T-cell (primary cell): ENCODE data around the gene COL15A1. TPM values are rescaled to one million over a fixed set of nuclear protein-coding genes. Genes with fewer than 3 reads are reported as not detected.

Experiments
- ATAC-seq, 4 experiments: fragments of 200-7000 bp in 3 of 4; fragments of 150-1000 bp in 1 of 4; cut with Tn5 transposase; replicated peaks in 1 of 4; 1 replicate in 3 of 4; 2 replicates in 1 of 4; pipeline ENCODE4 v1.10.0; 2021; ENCODE audit warnings: moderate library complexity in 3 of 4, mild to moderate bottlenecking in 2 of 4, moderate number of reproducible peaks in 1 of 4
- CTCF ChIA-PET, 2 donors: fragments of 300-600 bp; sonication (Branson Sonifier 250); formaldehyde crosslinking; loops; one replicate each; lab custom pipeline; 2022; ENCODE audit warnings: antibody characterized with exemption in 2 of 2; lab: Charles Lee
- POLR2A ChIA-PET, 2 donors: fragments of 300-600 bp; sonication (Branson Sonifier 250); formaldehyde crosslinking; loops; one replicate each; lab custom pipeline; 2022; ENCODE audit warnings: antibody characterized with exemption in 2 of 2; lab: Charles Lee
- DNase-seq, 35 experiments: peaks; one replicate each; pipeline versions ENCODE4 v3.0.0 to v3.0.0-alpha.2; 2013 to 2023
- H3K27ac ChIP-seq: one replicate; pipeline ENCODE4 v1.5.1; 2013; ENCODE audit warnings: low read length
- H3K27me3 ChIP-seq, 2 experiments: replicated peaks in 1 of 2; 1 replicate in 1 of 2; 2 replicates in 1 of 2; pipeline versions ENCODE4 v1.6.1 to v1.7.0; 2013; ENCODE audit warnings: low read length in 1 of 2, mixed read lengths in 1 of 2; ENCODE audit not compliant: control insufficient read depth in 2 of 2, insufficient read depth in 2 of 2; ENCODE audit errors: extremely low read depth in 1 of 2
- H3K36me3 ChIP-seq, 2 donors: 1 replicate in 1 of 2; 2 replicates in 1 of 2; pipeline versions ENCODE4 v1.6.1 to v1.7.0; 2013; ENCODE audit warnings: low read length in 1 of 2; ENCODE audit not compliant: control insufficient read depth in 2 of 2, insufficient read depth in 1 of 2; ENCODE audit errors: extremely low read depth in 1 of 2
- H3K4me1 ChIP-seq, 2 experiments: 1 replicate in 1 of 2; 2 replicates in 1 of 2; pipeline versions ENCODE4 v1.6.1 to v1.7.0; 2013; ENCODE audit warnings: low read length in 2 of 2, mixed read lengths in 1 of 2; ENCODE audit not compliant: insufficient read depth in 2 of 2, control insufficient read depth in 1 of 2; ENCODE audit errors: extremely low read depth in 1 of 2
- H3K4me3 ChIP-seq, 2 donors: 1 replicate in 1 of 2; 2 replicates in 1 of 2; pipeline versions ENCODE4 v1.5.1 to v1.7.0; 2013; ENCODE audit warnings: mild to moderate bottlenecking in 2 of 2, low read length in 1 of 2, moderate library complexity in 1 of 2; ENCODE audit not compliant: control insufficient read depth in 1 of 2; ENCODE audit errors: extremely low read depth in 1 of 2
- H3K9me3 ChIP-seq: 2 replicates; pipeline ENCODE4 v1.7.0; 2013
- H3K27ac Mint-ChIP-seq, 2 donors: one replicate each; pipeline ENCODE4 v1.8.0; 2020 to 2021; ENCODE audit warnings: mild to moderate bottlenecking in 2 of 2, mixed read lengths in 2 of 2
- H3K27me3 Mint-ChIP-seq, 2 donors: one replicate each; pipeline ENCODE4 v1.8.0; 2021 to 2022; ENCODE audit warnings: mixed read lengths in 2 of 2
- H3K36me3 Mint-ChIP-seq: one replicate; pipeline ENCODE4 v1.8.0; 2021; ENCODE audit warnings: mixed read lengths
- H3K4me1 Mint-ChIP-seq, 3 donors: one replicate each; pipeline ENCODE4 v1.8.0; 2020 to 2022; ENCODE audit warnings: mixed read lengths in 3 of 3, mild to moderate bottlenecking in 1 of 3
- H3K4me3 Mint-ChIP-seq, 3 donors: one replicate each; pipeline ENCODE4 v1.8.0; 2020 to 2022; ENCODE audit warnings: mild to moderate bottlenecking in 3 of 3, mixed read lengths in 3 of 3, moderate library complexity in 3 of 3
- H3K9me3 Mint-ChIP-seq, 3 donors: one replicate each; pipeline ENCODE4 v1.8.0; 2020 to 2022; ENCODE audit warnings: mixed read lengths in 3 of 3
- WGBS: methylation state at CpG from one replicate; pipeline ENCODE4 v1.1.5; 2013; ENCODE audit warnings: missing lambda C conversion rate; ENCODE audit not compliant: insufficient coverage; 5-methylcytosine and 5-hydroxymethylcytosine counted together
- total RNA-seq, 35 experiments: library from RNA in 6 of 35; stranded (reverse) in 6 of 35; fragments of 120-200 nt in 1 of 35; gene quantifications; one replicate each; pipeline versions ENCODE4 v1.2.1 to v1.2.4 and lab custom pipeline; 2013 to 2026

The COL15A1 gene
- total RNA-seq, 5 donors from 2014 or later (not counting 1 experiment from before 2014, with no cell fraction given) = 0.15 to 0.20 (median 0.19) TPM; not detected in 2

DNA sequence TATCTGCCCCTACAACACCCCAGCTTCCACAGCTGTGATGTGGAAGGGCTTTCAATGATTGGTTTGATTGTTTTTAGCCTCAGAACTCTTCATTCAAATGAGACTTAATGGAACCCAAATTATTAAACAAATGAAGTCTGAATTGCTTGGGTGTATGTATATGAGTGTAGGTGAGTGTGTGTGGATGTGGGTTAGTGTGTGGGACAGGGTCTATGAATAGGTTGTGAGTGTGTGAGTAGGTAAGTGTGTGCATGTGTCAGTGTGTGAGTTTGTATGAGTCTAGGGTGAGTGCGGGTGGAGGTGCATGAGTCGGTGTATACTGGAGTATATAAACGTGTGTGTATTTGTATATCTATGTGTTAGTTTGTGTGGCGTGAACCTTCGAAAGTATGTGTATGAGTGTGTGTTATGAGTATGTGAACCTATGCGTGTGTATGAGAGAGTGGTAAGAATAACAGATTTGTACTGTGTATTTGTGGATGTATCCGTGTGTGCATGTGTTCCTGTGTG, 26.9 kb downstream of the COL15A1 start:
- POLR2A ChIA-PET = no interaction called here
- CTCF ChIA-PET = no interaction called here

GRCh38 chr9:98971168-98971914, 27.6 kb downstream of the COL15A1 start:
- ChIA-PET CTCF (no interaction called here), POLR2A (no interaction called here)
- Mint-ChIP-seq H3K36me3 (no peaks in the 10 kb centered on the region), H3K4me1 (peaks cover 0 to 8% (median 5%) of the 10 kb centered on the region in 3 donors), H3K27ac (no peak overlapping the region), H3K27me3 (peaks cover 11 to 13% of the 10 kb centered on the region in 2 donors), H3K9me3 (no peaks in the 10 kb centered on the region), H3K4me3 (no peak overlapping the region)
- no peaks in the 10 kb centered on the region for H3K9me3 ChIP-seq
- H3K4me3 ChIP-seq = no peak overlapping the region
- WGBS = 87% methylated on average over 16 of the region's 20 CpGs
- H3K4me1 ChIP-seq = peaks cover 0 to 9% of the 10 kb centered on the region in 2 experiments
- no peak overlapping the region for H3K27ac ChIP-seq
- peaks cover 3 to 16% of the 10 kb centered on the region in 2 experiments for H3K27me3 ChIP-seq
- no peak for DNase-seq
- no peak for ATAC-seq
- H3K36me3 ChIP-seq = no peaks in the 10 kb centered on the region

More for the DNA sequence above, 26.9 kb downstream of the COL15A1 start:
- Mint-ChIP-seq H3K4me1 (peaks cover 0 to 8% (median 5%) of the 10 kb centered on the region in 3 donors), H3K27me3 (peaks cover 8 to 9% of the 10 kb centered on the region in 2 donors), H3K9me3 (no peaks in the 10 kb centered on the region), H3K27ac (no peak overlapping the region), H3K36me3 (no peaks in the 10 kb centered on the region), H3K4me3 (no peak overlapping the region)
- 91% methylated on average over 5 of the region's 7 CpGs for WGBS
- DNase-seq (no peak), ATAC-seq (no peak)
- no peaks in the 10 kb centered on the region for H3K36me3 ChIP-seq
- H3K27ac ChIP-seq = no peak overlapping the region
- H3K4me1 ChIP-seq = peaks cover 0 to 9% of the 10 kb centered on the region in 2 experiments
- H3K4me3 ChIP-seq = no peak overlapping the region
- H3K27me3 ChIP-seq = peaks cover 2 to 13% of the 10 kb centered on the region in 2 experiments
- H3K9me3 ChIP-seq = no peaks in the 10 kb centered on the region

- Mint-ChIP-seq H3K9me3 (no peaks in the 10 kb centered on the region), H3K4me3 (no peak overlapping the region), H3K27ac (no peak overlapping the region), H3K4me1 (peaks cover 0 to 8% (median 5%) of the 10 kb centered on the region in 3 donors), H3K27me3 (peaks cover 11 to 13% of the 10 kb centered on the region in 2 donors), H3K36me3 (no peaks in the 10 kb centered on the region)
- H3K36me3 ChIP-seq = no peaks in the 10 kb centered on the region
- POLR2A ChIA-PET = no interaction called here
- ATAC-seq (no peak), DNase-seq (no peak)
- 78% methylated on average over 3 of the region's 6 CpGs for WGBS
- H3K4me3 ChIP-seq = no peak overlapping the region
- peaks cover 0 to 9% of the 10 kb centered on the region in 2 experiments for H3K4me1 ChIP-seq
- H3K9me3 ChIP-seq = no peaks in the 10 kb centered on the region
- H3K27ac ChIP-seq = no peak overlapping the region
- CTCF ChIA-PET = no interaction called here
- H3K27me3 ChIP-seq = peaks cover 3 to 20% of the 10 kb centered on the region in 2 experiments
These were observed 28.2 kb downstream of the COL15A1 start for GRCh38 chr9:98971915-98972223.

- Histone ChIP-seq H3K4me1 (peaks cover 0 to 9% of the 10 kb centered on the region in 2 experiments), H3K27me3 (peaks cover 3 to 25% of the 10 kb centered on the region in 2 experiments), H3K27ac (no peak overlapping the region), H3K4me3 (no peak overlapping the region), H3K36me3 (no peaks in the 10 kb centered on the region), H3K9me3 (no peaks in the 10 kb centered on the region)
- no peaks in the 10 kb centered on the region for H3K9me3 Mint-ChIP-seq
- peaks cover 0 to 8% (median 5%) of the 10 kb centered on the region in 3 donors for H3K4me1 Mint-ChIP-seq
- H3K27me3 Mint-ChIP-seq = peaks cover 11 to 13% of the 10 kb centered on the region in 2 donors
- no peak for ATAC-seq
- DNase-seq = no peak
- 42% methylated on average over 2 of the region's 3 CpGs for WGBS
- H3K27ac Mint-ChIP-seq = no peak overlapping the region
- H3K36me3 Mint-ChIP-seq = no peaks in the 10 kb centered on the region
- no peak overlapping the region for H3K4me3 Mint-ChIP-seq
- ChIA-PET POLR2A (no interaction called here), CTCF (interaction anchor here (0.5 to 1.6 kb wide), 4 partner anchors 161 to 171 kb away, joined by 3 to 4 read pairs (median 4); no protein-coding TSS in a partner anchor)
These were observed 29.0 kb downstream of the COL15A1 start for GRCh38 chr9:98972716-98973115.

DNA sequence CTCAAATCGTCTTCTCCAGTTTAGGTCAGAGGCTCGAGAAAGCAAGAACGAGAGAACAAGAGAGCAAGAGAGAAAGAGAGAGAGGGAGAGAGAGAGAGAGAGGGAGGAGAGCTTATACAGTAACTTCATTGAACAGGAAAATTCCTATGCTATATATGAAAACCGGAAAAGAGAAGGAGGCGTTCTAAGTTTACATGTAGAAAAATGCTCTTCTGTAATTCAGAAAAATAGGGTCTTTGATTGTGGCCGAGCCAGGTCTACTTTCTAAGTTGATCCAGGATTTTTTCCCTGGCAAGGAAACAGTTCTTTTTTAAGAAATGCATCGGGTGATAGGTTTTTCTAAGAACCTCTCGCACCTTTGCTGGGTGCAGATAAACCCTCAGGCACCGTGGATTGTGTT, 29.5 kb downstream of the COL15A1 start:
- H3K27me3 ChIP-seq = peaks cover 3 to 29% of the 10 kb centered on the region in 2 experiments
- WGBS = 87% methylated on average over 4 of the region's 9 CpGs
- no peaks in the 10 kb centered on the region for H3K36me3 ChIP-seq
- POLR2A ChIA-PET = interaction anchor here in 1 of 2 donors (0.6 kb wide), 1 partner anchor 40 kb away, joined by 5 read pairs; no protein-coding TSS in a partner anchor
- peaks cover 3 to 9% of the 10 kb centered on the region in 2 experiments for H3K4me1 ChIP-seq
- H3K27ac ChIP-seq = no peak overlapping the region
- Mint-ChIP-seq H3K4me3 (no peak overlapping the region), H3K4me1 (peaks cover 2 to 8% (median 5%) of the 10 kb centered on the region in 3 donors), H3K27me3 (peaks cover 11 to 13% of the 10 kb centered on the region in 2 donors), H3K27ac (no peak overlapping the region), H3K9me3 (no peaks in the 10 kb centered on the region), H3K36me3 (no peaks in the 10 kb centered on the region)
- no peak for ATAC-seq
- H3K9me3 ChIP-seq = no peaks in the 10 kb centered on the region
- no peak overlapping the region for H3K4me3 ChIP-seq
- DNase-seq = no peak
- CTCF ChIA-PET = interaction anchor here (0.5 to 1.6 kb wide), 3 partner anchors 161 to 170 kb away, joined by 4 read pairs; no protein-coding TSS in a partner anchor

- Histone ChIP-seq H3K9me3 (no peaks in the 10 kb centered on the region), H3K4me1 (peaks cover 5 to 9% of the 10 kb centered on the region in 2 experiments), H3K36me3 (no peaks in the 10 kb centered on the region), H3K27ac (no peak overlapping the region), H3K27me3 (peaks cover 3 to 30% of the 10 kb centered on the region in 2 experiments), H3K4me3 (no peak overlapping the region)
- no peak overlapping the region for H3K27ac Mint-ChIP-seq
- peaks cover 5 to 12% (median 9%) of the 10 kb centered on the region in 3 donors for H3K4me1 Mint-ChIP-seq
- ChIA-PET CTCF (interaction anchor here in 1 of 2 donors (0.5 to 1.6 kb wide), 2 partner anchors 160 to 167 kb away, joined by 4 read pairs; no protein-coding TSS in a partner anchor), POLR2A (interaction anchor here in 1 of 2 donors (0.6 kb wide), 1 partner anchor 40 kb away, joined by 5 read pairs; no protein-coding TSS in a partner anchor)
- H3K36me3 Mint-ChIP-seq = no peaks in the 10 kb centered on the region
- H3K27me3 Mint-ChIP-seq = peaks cover 11 to 13% of the 10 kb centered on the region in 2 donors
- H3K4me3 Mint-ChIP-seq = no peak overlapping the region
- ATAC-seq = no peak
- H3K9me3 Mint-ChIP-seq = no peaks in the 10 kb centered on the region
- DNase-seq = no peak
- WGBS = 84% methylated on average over 6 of the region's 6 CpGs
These were observed 29.9 kb downstream of the COL15A1 start for GRCh38 chr9:98973576-98973975.
